HG03442 (cell line): ENCODE results near the gene SUPT3H.

Experiments used
- ATAC-seq: cut with Tn5 transposase; IDR thresholded peaks from one replicate; pipeline ENCODE4 v1.9.1; 2021; ENCODE audit warnings: mild to moderate bottlenecking, moderate library complexity; ENCODE audit not compliant: unreplicated experiment

The SUPT3H gene

DNA sequence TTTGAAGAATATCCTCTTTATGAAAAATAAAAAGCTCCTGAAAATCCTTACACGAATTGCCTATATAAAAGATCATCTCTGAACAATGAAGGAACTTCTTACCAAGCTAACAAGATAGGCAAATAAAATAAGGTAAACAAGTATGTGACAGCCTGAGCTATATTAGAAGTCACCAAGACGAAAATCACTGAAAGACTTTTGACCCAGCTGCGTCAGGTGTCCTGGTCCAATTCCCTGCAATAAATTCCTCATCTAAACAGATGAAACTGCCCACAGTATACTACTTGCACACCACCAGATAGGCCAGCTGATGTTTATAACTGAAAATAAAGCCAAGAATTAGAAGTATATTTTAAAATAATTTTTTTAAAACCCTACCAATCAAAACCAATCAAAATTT, 117.0 kb downstream of the SUPT3H start:
- ATAC-seq, result no peak

DNA sequence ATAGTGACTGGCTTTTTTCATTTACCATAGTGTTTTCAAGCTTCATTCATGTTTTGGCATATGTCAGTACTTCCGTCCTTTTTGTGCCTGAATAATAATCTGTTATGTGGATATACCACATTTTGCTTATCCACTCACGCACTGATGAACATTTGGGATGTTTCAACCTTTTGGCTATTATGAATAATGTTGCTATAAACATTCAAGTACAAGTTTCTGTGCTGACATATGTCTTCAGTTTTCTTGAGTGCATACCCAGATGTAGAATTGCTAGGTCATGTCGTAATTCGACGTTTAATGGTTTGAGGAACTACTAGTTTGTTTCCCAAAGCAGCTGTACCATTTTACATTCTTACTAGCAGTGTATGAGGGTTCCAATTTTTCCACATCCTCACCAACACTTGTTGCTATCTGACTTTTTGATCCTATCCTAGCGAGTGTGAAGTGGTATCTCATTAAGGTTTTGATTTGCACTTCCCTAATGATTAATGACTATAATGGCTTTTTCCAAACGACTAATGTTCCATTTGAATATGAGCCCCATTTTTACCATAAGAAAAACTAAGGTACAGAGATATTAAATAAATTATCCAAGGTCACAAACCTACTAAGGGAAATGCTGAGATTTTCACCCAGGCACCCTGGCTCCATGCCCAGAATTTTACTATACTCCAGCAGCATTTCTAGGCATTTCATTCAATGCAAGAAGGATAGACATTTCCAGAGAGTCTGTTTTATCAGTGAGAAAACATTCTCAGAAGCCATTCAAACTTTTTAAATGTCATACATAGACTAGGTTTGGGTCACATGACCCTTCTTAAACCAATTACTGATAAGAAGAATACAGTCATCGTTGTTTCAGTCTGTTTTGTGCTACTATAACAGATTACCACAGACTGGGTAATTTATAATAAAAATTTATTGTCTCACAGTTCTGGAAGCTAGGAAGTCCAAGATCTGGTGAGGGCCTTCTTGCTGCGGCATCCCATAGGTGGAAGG, 120.7 kb downstream of the SUPT3H start:
- ATAC-seq, result no peak

DNA sequence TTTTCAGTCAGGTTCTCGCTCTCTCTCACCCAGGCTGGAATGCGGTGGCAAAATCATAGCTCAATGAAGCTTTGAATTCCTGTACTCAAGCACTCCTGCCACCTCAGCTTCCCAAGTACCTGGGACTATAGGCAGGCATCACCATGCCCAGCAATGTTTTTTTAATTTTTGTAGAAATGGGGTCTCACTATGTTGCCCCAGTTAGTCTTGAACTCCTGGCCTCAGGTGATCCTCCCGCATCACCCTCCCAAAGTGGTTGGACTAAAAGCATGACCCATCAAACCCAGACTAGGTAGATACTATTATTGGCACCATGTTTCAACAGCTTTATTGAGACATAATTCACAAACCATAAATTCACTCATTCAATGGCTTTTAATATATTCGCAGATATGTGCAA, 122.3 kb downstream of the SUPT3H start:
- ATAC-seq, result no peak

DNA sequence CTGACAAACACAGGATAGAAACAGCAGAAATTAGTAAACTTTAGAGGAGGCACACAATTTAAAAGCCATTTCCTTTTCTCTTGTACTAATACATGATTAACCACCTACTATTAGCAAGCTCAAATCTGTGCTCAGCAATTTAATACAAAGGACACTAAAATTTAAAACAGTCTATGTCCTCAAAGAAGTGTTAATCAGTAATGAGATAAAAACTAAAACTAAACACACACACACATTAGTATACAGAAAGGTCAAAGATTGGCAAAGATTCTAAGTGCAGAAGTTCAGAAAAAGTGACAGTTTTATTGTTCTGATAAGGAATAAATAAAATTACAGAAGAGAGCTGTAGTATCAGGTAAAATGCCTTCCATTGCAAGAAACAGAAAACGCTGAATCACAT, 123.5 kb downstream of the SUPT3H start:
- ATAC-seq, result no peak

- ATAC-seq, result no peak
Observed at GRCh38 chr6:45253453-45253852, 124.3 kb downstream of the SUPT3H start.

GRCh38 chr6:45231660-45232059, 146.1 kb downstream of the SUPT3H start:
- ATAC-seq, result no peak

DNA sequence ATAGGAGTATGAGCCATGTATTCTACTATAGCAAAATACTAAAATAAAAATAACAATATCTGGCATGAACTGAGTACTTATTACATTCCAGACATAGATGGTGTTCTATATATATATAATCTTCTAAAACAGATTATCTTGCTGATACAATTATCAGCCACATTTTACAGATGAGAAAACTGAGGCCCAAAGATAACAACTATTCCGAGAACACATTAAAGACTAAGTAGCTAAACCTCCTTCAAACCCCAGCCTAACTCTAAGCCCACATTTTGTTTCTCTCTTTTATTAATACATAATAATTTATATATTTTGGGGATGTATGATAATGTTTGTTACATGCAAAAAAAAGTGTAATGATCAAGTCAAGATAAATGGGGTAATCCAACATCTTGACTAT, 148.3 kb downstream of the SUPT3H start:
- ATAC-seq, result no peak

GRCh38 chr6:45226081-45226480, 151.7 kb downstream of the SUPT3H start:
- no peak for ATAC-seq

- no peak for ATAC-seq
Observed at GRCh38 chr6:45222380-45222779, 155.4 kb downstream of the SUPT3H start.

GRCh38 chr6:45215759-45216158, 162.0 kb downstream of the SUPT3H start:
- no peak for ATAC-seq

- no peak for ATAC-seq
Observed at GRCh38 chr6:45212976-45213375, 164.8 kb downstream of the SUPT3H start.

GRCh38 chr6:45209762-45210161, 168.0 kb downstream of the SUPT3H start:
- ATAC-seq, result no peak

GRCh38 chr6:45206793-45207492, 170.8 kb downstream of the SUPT3H start:
- ATAC-seq, result no peak

DNA sequence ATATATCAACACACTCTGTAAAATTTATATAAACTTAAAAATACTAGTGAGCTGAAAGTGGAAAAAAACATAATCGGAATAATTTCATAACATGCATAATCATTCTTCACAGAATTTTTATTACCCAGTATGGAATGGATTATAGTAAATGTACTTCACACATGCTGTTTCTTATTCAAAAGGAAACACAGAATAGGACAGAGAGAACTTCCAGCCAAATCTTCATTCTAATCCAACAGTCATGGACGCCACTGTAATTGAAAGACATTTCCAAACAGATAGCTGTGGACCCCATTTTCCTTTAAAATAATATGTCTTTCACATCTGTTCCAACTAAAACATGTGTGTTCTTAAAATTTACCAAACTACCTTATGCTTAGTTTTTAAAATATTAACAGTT, 176.2 kb downstream of the SUPT3H start:
- ATAC-seq, result no peak

DNA sequence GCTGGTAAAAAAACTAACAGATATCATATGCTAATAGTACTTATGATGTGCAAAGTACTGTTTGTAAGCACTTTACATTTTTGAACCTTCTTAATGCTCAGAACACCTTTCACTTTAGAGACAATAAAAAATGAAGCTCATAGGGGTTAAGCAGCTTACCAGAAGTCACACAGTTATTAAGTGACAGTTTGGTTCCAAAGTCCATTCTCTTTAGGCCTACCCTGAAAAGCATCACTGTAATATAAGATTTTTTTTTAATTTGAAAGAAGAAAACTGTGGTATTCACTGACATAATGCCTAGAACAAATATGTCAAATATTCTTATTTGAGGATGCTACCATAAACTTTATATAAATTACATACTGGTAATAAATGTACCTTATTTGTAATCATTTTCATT, 177.2 kb downstream of the SUPT3H start:
- no peak for ATAC-seq

- no peak for ATAC-seq
Observed at GRCh38 chr6:45199554-45199953, 178.2 kb downstream of the SUPT3H start.

DNA sequence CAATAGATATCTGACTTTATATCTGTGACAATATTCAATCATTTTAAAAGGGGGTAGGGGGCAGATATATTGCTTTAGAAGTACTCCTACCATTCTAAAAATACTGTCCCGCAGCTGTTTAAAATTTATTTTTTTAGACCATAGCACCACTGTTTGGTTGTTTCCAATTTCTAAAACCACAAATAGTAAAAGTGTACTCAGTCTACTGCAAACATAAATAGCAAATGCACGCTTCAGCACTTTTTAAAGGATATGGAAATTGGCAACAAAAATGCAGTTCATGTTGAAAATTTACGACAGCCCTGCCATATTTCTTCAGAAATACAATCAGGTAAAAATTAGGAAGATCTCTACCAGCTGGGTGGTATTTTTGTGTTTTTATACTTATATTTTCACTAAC, 181.6 kb downstream of the SUPT3H start:
- no peak for ATAC-seq

DNA sequence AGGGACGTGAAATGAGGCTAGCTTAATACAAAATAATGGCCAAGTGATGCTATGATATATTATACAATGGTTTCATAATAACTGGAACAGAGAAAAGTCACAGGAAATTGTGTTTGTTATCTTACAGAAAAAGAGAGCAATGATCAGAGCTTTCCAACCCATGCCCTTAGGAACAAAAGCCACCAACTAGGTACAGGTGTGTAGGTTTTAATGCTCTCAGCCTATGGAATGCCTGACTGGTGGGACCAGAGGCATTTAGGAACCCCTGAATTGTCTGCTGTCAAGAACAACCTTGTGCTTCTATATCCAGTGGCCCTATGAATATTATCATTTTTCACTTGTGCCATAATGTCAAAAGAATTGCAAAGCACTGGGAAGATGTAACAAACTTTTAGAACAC, 182.6 kb downstream of the SUPT3H start:
- ATAC-seq, result no peak

DNA sequence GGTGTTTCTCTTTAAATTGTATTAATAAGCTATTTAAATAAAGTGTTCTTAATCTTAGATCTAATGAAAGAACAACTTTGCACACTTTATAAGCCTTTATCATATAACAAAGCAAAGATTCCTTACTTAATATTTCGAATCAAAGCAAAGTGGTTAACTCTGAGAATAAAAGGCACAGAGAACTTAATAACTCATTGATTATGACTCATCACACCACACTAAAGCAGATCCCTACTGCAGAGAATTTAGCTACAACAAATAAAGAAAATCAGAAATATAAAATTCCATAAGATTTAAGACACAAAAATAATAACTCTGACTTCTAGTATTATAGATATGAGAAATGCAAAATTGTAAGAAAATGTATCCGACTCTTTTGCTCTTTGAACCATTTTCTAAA, 185.2 kb downstream of the SUPT3H start:
- ATAC-seq, result no peak

- ATAC-seq, result no peak
Observed at GRCh38 chr6:45191414-45191813, 186.3 kb downstream of the SUPT3H start.

GRCh38 chr6:45187836-45188235, 189.9 kb downstream of the SUPT3H start:
- no peak for ATAC-seq
